HTERT RPE-1 (cell line): ENCODE data around the gene RNF13.
"Not testable (repeated sequence)": the region's sequence is repeated elsewhere in the genome, so short reads cannot be mapped to it uniquely, and the experiment has no call there.

Source experiments
- in situ Hi-C: fragments of 300-500 bp; cut with MboI; formaldehyde crosslinking; loops from 4 replicates; pipeline ENCODE4 v1.14.3; 2020; ENCODE audit warnings: low sequenced_read_pairs

Gene RNF13

GRCh38 chr3:149800693-149801092, 12.3 kb upstream of the RNF13 start:
- in situ Hi-C loops: no loop called here

- in situ Hi-C loops: no loop called here
These were observed 11.8 kb upstream of the RNF13 start for GRCh38 chr3:149801195-149801594.

GRCh38 chr3:149801639-149802038, 11.4 kb upstream of the RNF13 start:
- in situ Hi-C loops: no loop called here

- in situ Hi-C loops: no loop called here
These were observed 6.7 kb upstream of the RNF13 start for GRCh38 chr3:149806171-149806778.

- in situ Hi-C loops: no loop called here
These were observed 4.7 kb upstream of the RNF13 start for GRCh38 chr3:149808209-149808829.

- in situ Hi-C loops: no loop called here
These were observed 3.3 kb upstream of the RNF13 start for GRCh38 chr3:149809699-149810098.

GRCh38 chr3:149810846-149811245, 2.2 kb upstream of the RNF13 start:
- in situ Hi-C loops: no loop called here

- in situ Hi-C loops: no loop called here
These were observed 830 bp upstream of the RNF13 start for GRCh38 chr3:149812165-149812605.

- in situ Hi-C loops: no loop called here
These were observed 609 bp downstream of the RNF13 start for GRCh38 chr3:149813367-149814281.

GRCh38 chr3:149815321-149815720, 2.3 kb downstream of the RNF13 start:
- in situ Hi-C loops: no loop called here

GRCh38 chr3:149815728-149816127, 2.7 kb downstream of the RNF13 start:
- in situ Hi-C loops: no loop called here

- in situ Hi-C loops: no loop called here
These were observed 3.3 kb downstream of the RNF13 start for GRCh38 chr3:149816311-149816710.

- in situ Hi-C loops: no loop called here
These were observed 4.0 kb downstream of the RNF13 start for GRCh38 chr3:149816986-149817385.

GRCh38 chr3:149819432-149819831, 6.4 kb downstream of the RNF13 start:
- in situ Hi-C loops: no loop called here

GRCh38 chr3:149820183-149820582, 7.2 kb downstream of the RNF13 start:
- in situ Hi-C loops: no loop called here

- in situ Hi-C loops: no loop called here
These were observed 13.6 kb downstream of the RNF13 start for GRCh38 chr3:149826636-149827035.

GRCh38 chr3:149828390-149828789, 15.4 kb downstream of the RNF13 start:
- in situ Hi-C loops: no loop called here

- in situ Hi-C loops: not testable (repeated sequence)
These were observed 16.6 kb downstream of the RNF13 start for GRCh38 chr3:149829631-149830030.

GRCh38 chr3:149830902-149831301, 17.9 kb downstream of the RNF13 start:
- in situ Hi-C loops: no loop called here

GRCh38 chr3:149831321-149831720, 18.3 kb downstream of the RNF13 start:
- in situ Hi-C loops: no loop called here

- in situ Hi-C loops: no loop called here
These were observed 19.1 kb downstream of the RNF13 start for GRCh38 chr3:149832086-149832485.

- in situ Hi-C loops: no loop called here
These were observed 20.2 kb downstream of the RNF13 start for GRCh38 chr3:149833241-149833640.
